AG04449 (cell line): ENCODE measurements around the gene LRRC10.

ENCODE experiments used
- CTCF ChIA-PET: fragments of 350-600 bp; formaldehyde crosslinking; extraction: SDS; loops from one replicate; lab custom pipeline; 2021; ENCODE audit warnings: antibody characterized with exemption; lab: Yijun Ruan, JAX
- POLR2A ChIA-PET: fragments of 400-600, 350-600 bp; formaldehyde crosslinking; extraction: SDS; loops from one replicate; lab custom pipeline; 2020; ENCODE audit warnings: antibody characterized with exemption, inconsistent platforms; lab: Yijun Ruan, JAX
- DNase-seq: peaks from one replicate; pipeline ENCODE4 v3.0.0-alpha.2; 2010; ENCODE audit warnings: low read depth, low spot score
- H3K4me3 ChIP-seq: 2 replicates; pipeline ENCODE4 v1.5.1; 2011; ENCODE audit warnings: low read depth, mild to moderate bottlenecking, control low read depth, low read length
- CTCF ChIP-seq: IDR thresholded peaks from one replicate; pipeline ENCODE4 v1.5.1; 2011; ENCODE audit warnings: mild to moderate bottlenecking, moderate library complexity, low read length, control low read depth, inconsistent platforms; ENCODE audit not compliant: insufficient read depth; ENCODE audit errors: missing control alignments

The LRRC10 gene

GRCh38 chr12:69653703-69654102, 43.0 kb upstream of the LRRC10 start:
- TF ChIP-seq CTCF = no peak
- no peak overlapping the region for H3K4me3 ChIP-seq
- ChIA-PET CTCF (interaction anchor here (13.5 kb wide), 1 partner anchor 16 kb away, joined by 117 read pairs; no protein-coding TSS in a partner anchor), POLR2A (no interaction called here)
- no peak for DNase-seq

DNA sequence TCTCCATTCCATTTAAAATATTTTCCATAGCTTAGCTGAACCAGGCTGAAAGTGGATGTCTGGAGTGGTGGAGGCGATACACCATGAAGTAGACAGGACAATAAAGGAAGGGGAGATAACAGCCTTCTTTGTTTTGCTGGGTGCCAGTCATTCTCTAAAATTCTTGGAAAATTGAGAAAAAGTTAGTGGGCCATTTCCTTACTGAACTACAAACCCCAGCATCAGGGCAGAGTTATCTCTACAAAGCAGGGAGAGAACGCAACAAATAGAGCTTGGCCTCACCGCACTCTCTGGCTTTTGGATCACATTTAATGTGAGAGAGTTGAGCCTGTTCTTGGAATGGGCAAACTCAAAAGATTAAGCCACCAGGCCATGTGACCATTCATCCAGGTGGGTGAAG, 41.2 kb upstream of the LRRC10 start:
- DNase-seq = no peak
- POLR2A ChIA-PET = interaction anchor here (0.5 kb wide), 1 partner anchor 501 kb away, joined by 4 read pairs; no protein-coding TSS in a partner anchor
- no peak for TF ChIP-seq CTCF
- CTCF ChIA-PET = interaction anchor here (0.7 to 13.5 kb wide), 6 partner anchors 12 to 295 kb away, joined by 3 to 117 read pairs (median 4); no protein-coding TSS in a partner anchor
- no peak overlapping the region for H3K4me3 ChIP-seq

DNA sequence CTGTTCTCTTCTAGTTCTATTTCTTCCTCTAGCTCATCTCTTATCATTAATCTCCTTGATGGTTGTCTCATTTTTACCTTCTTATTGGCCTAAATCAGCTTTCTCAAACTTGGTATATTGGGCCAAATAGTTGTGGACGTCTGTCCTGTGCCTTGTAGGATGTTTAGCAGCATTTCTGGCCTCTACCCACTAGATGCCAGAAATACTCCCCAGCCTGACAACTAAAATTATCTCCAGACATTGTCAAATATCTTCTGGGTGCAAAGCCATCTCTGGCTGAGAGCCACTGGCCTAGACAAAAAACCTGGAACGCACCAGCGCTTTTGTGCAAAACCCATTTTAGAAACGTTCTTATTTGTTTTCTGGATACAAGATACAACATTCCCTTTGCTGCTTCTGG, 38.8 kb upstream of the LRRC10 start:
- no peak for DNase-seq
- no peak overlapping the region for H3K4me3 ChIP-seq
- TF ChIP-seq CTCF = no peak
- ChIA-PET CTCF (interaction anchor here (13.5 kb wide), 1 partner anchor 12 kb away, joined by 117 read pairs; no protein-coding TSS in a partner anchor), POLR2A (no interaction called here)

DNA sequence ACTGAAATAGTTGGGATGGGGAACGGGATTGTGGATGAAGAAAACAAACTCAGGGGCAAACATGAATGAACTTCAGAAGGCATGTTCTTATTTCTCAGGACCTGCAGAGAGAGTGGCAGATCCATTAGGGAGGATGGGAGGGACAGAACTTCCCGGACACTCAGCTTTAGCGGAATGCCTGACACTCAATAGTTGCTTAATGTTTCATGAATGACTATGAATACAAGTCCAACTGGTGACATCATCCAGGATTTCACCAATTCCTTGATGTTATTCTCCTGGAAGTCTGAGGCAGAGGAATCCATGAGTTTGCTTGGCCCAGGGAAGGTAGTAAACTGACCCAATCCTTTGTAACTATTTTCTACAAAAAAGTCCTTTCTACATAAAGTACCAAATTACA, 37.8 kb upstream of the LRRC10 start:
- peak; percentile 87 for DNase-seq
- no peak overlapping the region for H3K4me3 ChIP-seq
- ChIA-PET CTCF (interaction anchor here (13.5 kb wide), 1 partner anchor 11 kb away, joined by 117 read pairs; no protein-coding TSS in a partner anchor), POLR2A (no interaction called here)
- no peak for TF ChIP-seq CTCF

DNA sequence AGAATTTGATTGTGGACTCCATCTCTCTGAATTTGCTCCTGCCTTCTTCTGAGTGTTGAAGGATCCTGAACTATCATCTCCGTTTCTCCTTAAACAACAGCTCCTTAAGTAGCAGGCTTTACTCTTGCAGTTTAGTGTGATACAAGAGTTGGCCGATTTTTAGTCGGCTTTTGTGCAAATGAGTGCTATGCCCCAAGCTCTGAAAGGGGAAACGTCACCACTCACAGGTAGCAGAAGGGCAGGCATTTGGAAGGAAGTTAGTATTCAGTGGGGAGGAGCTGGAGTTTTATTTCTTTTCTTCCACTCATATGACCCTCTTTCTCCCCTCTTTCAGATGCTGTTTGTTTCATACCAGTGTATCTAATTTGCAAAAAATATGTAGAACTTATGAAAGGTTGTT, 36.5 kb upstream of the LRRC10 start:
- no peak overlapping the region for H3K4me3 ChIP-seq
- TF ChIP-seq CTCF = no peak
- CTCF ChIA-PET = interaction anchor here (1.4 to 13.5 kb wide), 3 partner anchors 8 to 22 kb away, joined by 3 to 117 read pairs (median 4); no protein-coding TSS in a partner anchor
- POLR2A ChIA-PET = no interaction called here
- DNase-seq = no peak

DNA sequence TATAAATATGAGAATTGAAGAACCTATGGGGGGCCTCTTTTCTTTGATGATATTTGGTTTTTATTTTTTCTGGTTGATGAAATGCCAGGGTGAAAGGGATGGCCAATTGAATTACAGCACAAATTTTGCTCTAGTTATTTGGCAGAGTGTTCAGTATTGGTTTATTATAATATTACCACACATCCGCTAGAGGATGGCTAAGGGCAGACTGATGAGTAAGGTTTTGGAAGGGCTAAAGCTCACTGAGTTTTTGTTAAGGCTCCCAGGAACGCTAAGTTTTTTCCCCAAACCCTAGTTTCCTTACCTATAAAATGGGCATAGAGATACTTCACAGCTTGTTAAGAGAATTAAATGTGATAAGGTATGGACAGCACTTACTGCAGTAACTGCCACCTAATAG, 34.3 kb upstream of the LRRC10 start:
- TF ChIP-seq CTCF = no peak
- ChIA-PET POLR2A (no interaction called here), CTCF (interaction anchor here (1.0 to 13.5 kb wide), 5 partner anchors 8 to 1000 kb away, joined by 3 to 166 read pairs (median 11); no protein-coding TSS in a partner anchor)
- no peak overlapping the region for H3K4me3 ChIP-seq
- DNase-seq = no peak
